SJSA1 (cell line): Measurements from ENCODE around the gene OR4Q3. TPM values are rescaled to one million over a fixed set of nuclear protein-coding genes. Genes with fewer than 3 reads are reported as not detected.
"Not testable (repeated sequence)": the region's sequence is repeated elsewhere in the genome, so short reads cannot be mapped to it uniquely, and the experiment has no call there.

Experiments used
- DNase-seq, 2 experiments: peaks; one replicate each; pipeline ENCODE4 v3.0.0-alpha.2; 2015 to 2020; ENCODE audit warnings: low spot score in 2 of 2, low read depth in 1 of 2
- H3K27ac ChIP-seq: fragments of 250-450 bp; sonication (Bioruptor Pico); 2 replicates; pipeline ENCODE4 v1.5.1; 2020; ENCODE audit warnings: mild to moderate bottlenecking, moderate library complexity
- H3K27me3 ChIP-seq: fragments of 250-450 bp; sonication (Bioruptor Pico); replicated peaks from 2 replicates; pipeline ENCODE4 v1.5.1; 2020; ENCODE audit warnings: mild to moderate bottlenecking, moderate library complexity
- H3K36me3 ChIP-seq: fragments of 250-450 bp; sonication (Bioruptor Pico); 2 replicates; pipeline ENCODE4 v1.5.1; 2020; ENCODE audit warnings: mild to moderate bottlenecking
- H3K4me1 ChIP-seq: fragments of 250-450 bp; sonication (Bioruptor Pico); replicated peaks from 2 replicates; pipeline ENCODE4 v1.6.1; 2021; ENCODE audit warnings: mild to moderate bottlenecking
- H3K4me3 ChIP-seq: fragments of 250-450 bp; sonication (Bioruptor Pico); 2 replicates; pipeline ENCODE4 v1.5.1; 2020; ENCODE audit warnings: mild to moderate bottlenecking
- H3K9me3 ChIP-seq: fragments of 250-450 bp; sonication (Bioruptor Pico); replicated peaks from 2 replicates; pipeline ENCODE4 v1.5.1; 2020; ENCODE audit warnings: mild to moderate bottlenecking
- total RNA-seq: library from RNA; depleted of rRNA; stranded (reverse); fragments of >200 nt; shearing (Covaris generic); gene quantifications from 2 replicates; pipeline ENCODE4 v1.2.3, GENCODE V29; 2014; rRNA removed

OR4Q3 gene
- not detected in 2 replicates for total RNA-seq

GRCh38 chr14:19743256-19743655 is at the start of gene OR4Q3:
Gene OR4Q3 (plus strand): TSS chr14:19743571.
- Histone ChIP-seq H3K27ac (no peak within 1 kb of the TSS), H3K4me3 (no peak within 1 kb of the TSS), H3K9me3 (no peaks in the 10 kb centered on the region), H3K4me1 (no peaks in the 10 kb centered on the region), H3K27me3 (no peaks in the 10 kb centered on the region), H3K36me3 (no peaks in the 10 kb centered on the region)
- DNase-seq = no peak

GRCh38 chr14:19729359-19729758 is 14.0 kb upstream of the OR4Q3 start:
- Histone ChIP-seq H3K4me3 (no peak overlapping the region), H3K9me3 (no peaks in the 10 kb centered on the region), H3K4me1 (no peaks in the 10 kb centered on the region), H3K36me3 (no peaks in the 10 kb centered on the region), H3K27me3 (no peaks in the 10 kb centered on the region), H3K27ac (no peak overlapping the region)
- no peak for DNase-seq

GRCh38 chr14:19729763-19730162 is 13.6 kb upstream of the OR4Q3 start:
- DNase-seq = no peak
- no peaks in the 10 kb centered on the region for H3K4me1 ChIP-seq
- H3K4me3 ChIP-seq = no peak overlapping the region
- H3K27ac ChIP-seq = no peak overlapping the region
- H3K9me3 ChIP-seq = no peaks in the 10 kb centered on the region
- no peaks in the 10 kb centered on the region for H3K27me3 ChIP-seq
- no peaks in the 10 kb centered on the region for H3K36me3 ChIP-seq

DNA sequence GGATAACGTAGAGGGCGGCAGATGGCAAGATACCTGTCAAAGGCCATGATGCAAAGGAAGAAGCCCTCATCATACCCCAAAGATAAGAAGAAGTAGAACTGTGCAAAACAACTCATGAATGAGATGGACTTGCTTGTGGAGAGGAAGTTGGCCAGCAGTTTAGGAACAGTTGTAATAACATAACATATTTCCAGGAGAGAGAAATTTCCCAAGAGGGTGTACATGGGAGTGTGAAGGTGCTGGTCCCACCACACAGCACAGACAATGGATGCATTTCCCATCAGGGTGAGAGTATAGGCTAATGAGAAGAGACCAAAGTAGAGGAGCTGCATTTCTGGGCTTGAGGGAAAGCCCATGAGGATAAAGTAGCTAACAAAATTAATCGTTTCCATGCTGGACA is 9.5 kb upstream of the OR4Q3 start:
- not testable (repeated sequence) for H3K36me3 ChIP-seq, H3K27me3 ChIP-seq, H3K4me1 ChIP-seq, H3K27ac ChIP-seq, H3K4me3 ChIP-seq, H3K9me3 ChIP-seq, DNase-seq

DNA sequence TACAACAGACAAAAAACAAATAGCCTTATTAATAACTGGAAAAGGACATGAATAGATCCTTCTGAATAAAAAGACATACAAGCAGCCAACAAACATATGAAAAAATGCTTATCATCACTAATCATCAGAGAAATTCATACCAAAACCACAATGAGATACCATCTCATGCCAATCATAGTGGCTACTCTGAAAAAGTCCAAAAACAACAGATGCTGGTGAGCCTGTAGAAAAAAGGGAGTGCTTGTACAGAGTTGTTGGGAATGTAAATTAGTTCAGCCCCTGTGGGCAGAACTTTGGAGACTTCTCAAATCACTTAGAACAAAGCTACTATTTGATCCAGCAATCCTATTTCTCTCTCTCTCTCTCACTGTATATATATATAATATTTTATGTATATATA is 8.9 kb downstream of the OR4Q3 start:
- not testable (repeated sequence) for H3K36me3 ChIP-seq, DNase-seq, H3K9me3 ChIP-seq, H3K4me3 ChIP-seq, H3K4me1 ChIP-seq, H3K27ac ChIP-seq, H3K27me3 ChIP-seq

- H3K4me3 ChIP-seq = no peak overlapping the region
- H3K27ac ChIP-seq = no peak overlapping the region
Observed at GRCh38 chr14:19754172-19754571, 10.8 kb downstream of the OR4Q3 start.

DNA sequence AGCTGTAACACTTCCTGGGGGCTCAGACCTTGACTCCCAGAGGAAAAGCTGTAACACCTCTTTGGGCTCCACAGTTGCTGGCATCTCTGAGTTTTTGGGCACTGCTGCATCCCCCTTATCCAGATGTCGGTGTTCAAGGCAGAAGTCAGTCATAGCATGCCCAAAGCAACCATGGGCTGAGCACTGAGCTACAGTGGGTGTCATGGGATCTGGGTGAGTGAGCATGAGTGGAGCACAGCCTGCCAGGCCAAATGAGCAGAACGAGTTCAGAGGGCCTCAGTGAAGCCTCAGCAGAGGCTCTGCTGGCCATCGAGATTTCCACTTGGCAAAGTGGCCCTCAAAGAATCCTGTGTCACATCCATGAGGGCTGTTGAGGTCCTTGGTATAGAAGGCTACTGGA is 28.1 kb downstream of the OR4Q3 start:
- H3K27me3 ChIP-seq, H3K4me3 ChIP-seq, H3K9me3 ChIP-seq, DNase-seq, H3K4me1 ChIP-seq, H3K27ac ChIP-seq, H3K36me3 ChIP-seq: not testable (repeated sequence)

More at GRCh38 chr14:19754172-19754571, 10.8 kb downstream of the OR4Q3 start:
- no peaks in the 10 kb centered on the region for H3K4me1 ChIP-seq
- H3K27me3 ChIP-seq = no peaks in the 10 kb centered on the region
- DNase-seq = no peak
- no peaks in the 10 kb centered on the region for H3K36me3 ChIP-seq
- no peaks in the 10 kb centered on the region for H3K9me3 ChIP-seq

DNA sequence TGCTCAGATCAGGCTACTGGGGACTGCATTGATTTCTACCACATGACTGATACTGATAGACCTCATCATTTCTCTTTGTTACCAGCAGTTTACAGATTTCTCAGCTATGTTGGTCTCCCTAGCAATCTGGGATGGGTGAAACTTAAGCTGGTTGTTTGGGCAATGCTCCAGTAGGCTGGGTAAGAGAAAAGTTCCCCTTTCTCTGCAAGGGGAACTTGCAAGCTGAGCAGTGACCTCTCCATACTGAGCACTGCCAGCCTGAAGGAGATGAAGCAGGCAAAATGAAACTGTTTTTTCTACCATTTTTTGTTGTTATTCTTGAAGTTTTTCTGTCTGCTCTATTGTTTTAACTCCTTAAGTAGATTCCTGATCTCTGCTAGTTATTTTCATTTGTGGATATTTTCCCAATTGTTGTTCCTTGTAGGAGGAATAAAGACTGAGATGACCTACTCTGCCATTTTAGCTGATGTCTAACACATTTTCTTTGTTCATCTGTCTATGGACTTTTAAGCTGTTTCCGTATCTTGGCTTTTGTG is 28.6 kb downstream of the OR4Q3 start:
- no peak for DNase-seq
- Histone ChIP-seq H3K27ac (no peak overlapping the region), H3K27me3 (no peaks in the 10 kb centered on the region), H3K36me3 (no peaks in the 10 kb centered on the region), H3K4me1 (no peaks in the 10 kb centered on the region), H3K9me3 (no peaks in the 10 kb centered on the region), H3K4me3 (no peak overlapping the region)

DNA sequence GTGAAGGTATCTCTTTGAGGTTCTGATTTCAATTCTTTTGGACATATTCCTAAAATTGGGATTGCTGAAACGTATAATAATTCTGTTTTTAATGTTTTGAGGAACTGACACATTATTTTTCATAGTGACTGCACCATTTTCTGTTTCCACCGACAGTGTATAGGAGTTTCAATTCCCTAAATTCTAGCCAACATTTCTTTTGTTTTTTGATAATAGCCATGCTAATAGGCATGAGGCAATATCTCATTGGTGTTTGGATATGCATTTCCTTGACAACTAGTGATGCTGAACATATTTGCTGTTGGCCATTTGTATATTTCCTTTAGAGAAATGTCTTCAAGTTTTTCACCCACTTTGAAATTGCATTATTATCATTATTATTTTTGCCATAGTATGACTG is 29.1 kb downstream of the OR4Q3 start:
- not testable (repeated sequence) for DNase-seq, H3K27me3 ChIP-seq, H3K27ac ChIP-seq, H3K9me3 ChIP-seq, H3K4me1 ChIP-seq, H3K36me3 ChIP-seq, H3K4me3 ChIP-seq

GRCh38 chr14:19773204-19773603 is 29.8 kb downstream of the OR4Q3 start, which contains the start of gene OR4M1:
Gene OR4M1 (plus strand): TSS chr14:19773504. CDS start chr14:19780323, 6,819 bp downstream.
- DNase-seq, H3K27me3 ChIP-seq, H3K4me1 ChIP-seq, H3K36me3 ChIP-seq, H3K27ac ChIP-seq, H3K4me3 ChIP-seq, H3K9me3 ChIP-seq: not testable (repeated sequence)

DNA sequence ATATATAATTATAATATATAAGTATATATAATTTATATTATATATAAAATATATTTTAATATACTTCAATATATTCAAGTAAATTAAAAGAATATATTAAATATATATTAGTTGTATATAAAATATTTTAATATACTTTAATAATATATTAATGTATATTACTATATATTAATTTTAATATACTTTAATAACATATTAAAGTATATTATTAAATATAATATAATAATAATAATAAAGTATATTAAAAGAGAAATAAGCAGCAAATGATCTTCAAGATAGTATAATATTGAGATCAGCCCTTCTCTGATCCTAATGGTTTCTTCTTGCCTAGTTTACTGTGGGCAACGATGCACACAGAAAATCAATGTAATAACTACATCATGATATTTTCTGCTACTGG is 32.2 kb downstream of the OR4Q3 start:
- no peaks in the 10 kb centered on the region for H3K4me1 ChIP-seq

GRCh38 chr14:19785848-19786247 is 42.5 kb downstream of the OR4Q3 start:
- H3K4me1 ChIP-seq, H3K4me3 ChIP-seq: not testable (repeated sequence)

More for the DNA sequence above, 32.2 kb downstream of the OR4Q3 start:
- H3K9me3 ChIP-seq = no peaks in the 10 kb centered on the region
- no peak for DNase-seq
- H3K36me3 ChIP-seq = no peaks in the 10 kb centered on the region
- no peak overlapping the region for H3K4me3 ChIP-seq
- no peaks in the 10 kb centered on the region for H3K27me3 ChIP-seq
- H3K27ac ChIP-seq = no peak overlapping the region

GRCh38 chr14:19787318-19787717 is 43.9 kb downstream of the OR4Q3 start:
- not testable (repeated sequence) for H3K27ac ChIP-seq

More at GRCh38 chr14:19785848-19786247, 42.5 kb downstream of the OR4Q3 start:
- not testable (repeated sequence) for DNase-seq, H3K27ac ChIP-seq, H3K36me3 ChIP-seq, H3K9me3 ChIP-seq, H3K27me3 ChIP-seq

GRCh38 chr14:19788150-19788549 is 44.8 kb downstream of the OR4Q3 start:
- not testable (repeated sequence) for H3K27me3 ChIP-seq, H3K4me3 ChIP-seq, DNase-seq, H3K27ac ChIP-seq, H3K9me3 ChIP-seq, H3K4me1 ChIP-seq, H3K36me3 ChIP-seq

More at GRCh38 chr14:19787318-19787717, 43.9 kb downstream of the OR4Q3 start:
- not testable (repeated sequence) for H3K4me3 ChIP-seq, H3K9me3 ChIP-seq, DNase-seq, H3K4me1 ChIP-seq, H3K27me3 ChIP-seq, H3K36me3 ChIP-seq

- H3K27me3 ChIP-seq, H3K9me3 ChIP-seq, DNase-seq, H3K36me3 ChIP-seq, H3K27ac ChIP-seq, H3K4me3 ChIP-seq, H3K4me1 ChIP-seq: not testable (repeated sequence)
Observed at GRCh38 chr14:19796520-19797108, 53.2 kb downstream of the OR4Q3 start.
